Limb (tissue), 2 donors: ENCODE measurements around the gene IFNLR1.
"Not testable (repeated sequence)": the region's sequence is repeated elsewhere in the genome, so short reads cannot be mapped to it uniquely, and the experiment has no call there.

Experiments
- DNase-seq, 2 donors: peaks; one replicate each; pipeline ENCODE4 v3.0.0-alpha.2; 2016; ENCODE audit errors: extremely low spot score in 2 of 2

Gene IFNLR1

DNA sequence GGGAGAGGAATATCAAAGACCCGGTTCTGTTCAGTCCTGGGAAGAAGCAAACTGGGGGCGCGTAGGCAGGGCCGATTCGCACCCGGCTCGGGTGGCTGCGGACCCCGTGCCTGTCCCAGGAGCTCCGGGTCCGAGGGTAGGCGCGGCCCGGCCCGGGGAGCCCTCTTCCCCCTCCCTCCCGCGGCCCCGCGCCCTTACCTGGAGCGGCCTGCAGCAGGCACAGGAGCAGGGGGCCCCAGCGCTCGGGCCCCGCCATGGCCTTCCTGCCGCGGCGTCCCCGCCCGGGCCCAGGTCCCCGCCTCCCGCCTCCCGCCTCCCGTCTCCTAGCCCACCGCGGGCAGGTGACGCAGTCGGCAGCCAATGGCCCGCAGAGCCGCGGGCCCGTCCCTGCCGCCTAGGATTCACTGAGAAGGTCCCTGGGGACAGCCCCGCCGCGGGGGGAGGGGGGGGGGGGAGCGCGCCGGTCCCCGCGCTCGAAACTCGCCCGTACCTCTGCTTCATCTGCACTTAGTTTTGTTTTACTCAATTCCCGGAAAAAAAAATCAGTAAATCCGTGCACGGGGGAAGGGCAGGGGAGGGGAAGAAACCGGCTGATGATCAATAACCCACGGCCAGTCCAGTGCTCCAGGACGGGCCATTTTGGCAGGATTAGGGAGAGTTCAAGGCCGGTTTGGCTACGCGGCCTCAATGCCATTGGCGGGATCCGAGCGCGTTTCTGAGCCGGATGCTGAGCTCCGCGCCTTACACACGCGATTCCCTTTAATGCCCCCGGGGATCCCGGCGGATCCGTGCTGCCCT lies at the start of gene IFNLR1:
Gene IFNLR1 (minus strand): TSS at position 297 of the 798 bp plus-strand sequence. CDS start 41 bp downstream, at position 256.
- DNase-seq: peak in 1 of 2 donors; percentile 70

DNA sequence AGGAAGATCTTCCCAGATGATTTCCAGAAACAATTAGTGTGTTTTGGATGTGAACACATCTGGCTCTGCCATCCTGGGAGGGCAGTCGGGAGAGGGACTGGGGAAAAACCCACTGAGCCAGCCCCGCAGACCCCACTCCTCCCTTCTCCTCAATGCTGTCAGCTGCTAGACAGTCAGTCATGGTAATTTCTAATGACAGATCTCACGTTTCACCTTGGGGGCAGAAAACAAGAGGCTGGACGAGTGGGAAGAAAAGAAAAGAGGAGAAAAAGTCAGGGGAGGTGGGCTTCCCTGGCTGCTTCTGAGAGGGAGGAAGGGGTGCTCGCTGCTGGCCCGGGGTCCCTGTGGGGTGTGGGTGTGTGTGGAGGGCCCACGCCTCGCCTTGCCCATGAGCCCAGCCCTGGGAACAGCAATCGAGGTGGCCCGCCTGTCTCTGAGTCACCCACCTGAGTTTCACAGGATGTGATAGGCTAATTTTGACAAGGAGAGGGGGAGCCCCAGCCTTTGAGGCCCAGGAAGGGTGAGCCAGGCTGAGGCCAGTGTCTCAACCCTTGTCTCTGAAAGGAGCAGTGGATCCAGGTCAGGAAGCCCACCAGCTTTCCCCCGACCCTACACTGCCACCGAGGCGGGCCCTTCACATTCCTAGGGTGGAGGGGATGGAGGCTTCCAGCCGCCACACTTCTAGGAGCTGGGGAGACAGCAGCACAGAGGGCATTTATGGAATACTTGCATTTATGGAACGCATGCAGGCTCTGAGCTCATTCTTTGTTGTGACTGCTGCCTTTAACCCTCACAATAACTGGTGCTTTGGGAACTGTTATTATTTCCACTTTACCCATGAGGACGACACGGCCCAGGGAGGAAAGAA lies 49.1 kb upstream of the IFNLR1 start:
- peak in 1 of 2 donors; percentile 38 for DNase-seq

DNA sequence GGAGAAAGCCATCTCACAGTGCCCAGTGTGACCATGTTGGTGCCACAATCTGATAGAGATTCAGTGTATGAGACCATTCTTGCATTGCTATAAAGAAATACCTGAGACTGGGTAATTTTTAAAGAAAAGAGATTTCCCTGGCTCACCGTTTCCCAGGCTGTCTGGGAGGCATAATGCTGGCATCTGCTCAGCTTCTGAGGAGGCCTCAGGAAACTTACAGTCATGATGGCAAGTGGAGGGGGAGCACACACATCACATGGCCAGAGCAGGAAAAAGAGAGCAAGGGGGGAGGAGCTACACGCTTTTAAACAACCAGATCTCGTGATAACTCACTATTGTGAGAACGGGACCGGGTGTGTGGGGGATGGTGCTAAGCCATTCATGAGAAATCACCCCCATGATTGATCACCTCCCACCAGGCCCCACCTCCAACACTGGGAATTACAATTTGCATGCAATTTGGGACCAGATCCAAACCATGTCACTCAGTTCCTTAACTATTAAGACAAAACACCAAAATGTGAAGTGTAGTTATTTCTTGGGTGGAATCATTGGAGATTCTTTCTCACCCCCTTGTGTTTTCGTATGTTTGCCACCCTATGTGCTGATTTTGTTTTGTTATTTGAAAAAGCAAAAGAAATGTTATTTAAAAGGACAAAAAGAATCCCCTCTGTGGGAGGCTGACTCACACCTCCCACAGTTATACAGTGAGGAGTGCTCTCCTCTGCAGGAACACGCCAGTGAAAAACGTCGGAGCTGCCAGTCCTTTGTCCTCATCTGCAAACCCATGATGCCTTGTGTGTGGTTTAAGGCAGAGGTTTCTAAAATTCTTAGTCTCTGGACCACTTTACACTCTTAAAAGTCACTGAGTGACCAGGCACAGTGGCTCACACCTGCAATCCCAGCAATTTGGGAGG lies 46.9 kb upstream of the IFNLR1 start:
- DNase-seq: no peak

DNA sequence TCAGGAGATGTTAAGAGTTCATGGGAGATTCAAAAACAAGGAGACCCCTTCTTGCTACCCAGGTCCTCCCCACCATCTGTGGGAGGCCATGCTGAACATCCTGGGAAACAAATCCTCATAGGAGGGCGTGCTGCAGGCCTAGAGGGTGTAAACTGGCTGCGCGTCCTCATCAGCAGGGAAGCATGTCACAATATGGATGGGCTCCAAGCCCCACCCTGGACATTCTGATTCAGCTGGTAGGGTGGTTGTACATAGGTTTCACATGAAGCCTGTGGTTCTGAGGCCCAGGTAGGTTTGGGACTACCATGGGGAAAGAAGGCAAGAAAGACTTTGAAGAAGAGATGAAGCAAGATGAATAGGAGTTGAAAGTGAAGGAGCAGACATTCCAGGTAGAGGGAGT lies 44.6 kb upstream of the IFNLR1 start:
- no peak for DNase-seq

DNA sequence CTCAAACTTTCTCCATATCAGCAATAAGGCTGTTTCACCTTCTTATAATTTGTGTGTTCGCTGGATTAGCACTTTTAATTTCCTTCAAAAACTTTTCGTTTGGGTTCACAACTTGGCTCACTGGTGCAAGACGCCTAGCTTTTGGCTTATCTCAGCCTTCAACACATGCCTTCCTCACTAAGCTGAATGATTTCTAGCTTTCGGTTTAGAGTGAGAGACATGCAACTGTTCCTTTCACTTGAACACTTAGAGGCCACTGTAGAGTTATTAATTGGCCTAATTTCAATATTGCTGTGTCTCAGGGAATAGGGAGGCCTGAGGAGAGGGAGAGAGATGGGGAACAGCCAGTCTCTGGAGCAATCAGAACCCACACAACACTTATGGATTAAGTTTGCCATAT lies 41.2 kb upstream of the IFNLR1 start:
- no peak for DNase-seq

DNA sequence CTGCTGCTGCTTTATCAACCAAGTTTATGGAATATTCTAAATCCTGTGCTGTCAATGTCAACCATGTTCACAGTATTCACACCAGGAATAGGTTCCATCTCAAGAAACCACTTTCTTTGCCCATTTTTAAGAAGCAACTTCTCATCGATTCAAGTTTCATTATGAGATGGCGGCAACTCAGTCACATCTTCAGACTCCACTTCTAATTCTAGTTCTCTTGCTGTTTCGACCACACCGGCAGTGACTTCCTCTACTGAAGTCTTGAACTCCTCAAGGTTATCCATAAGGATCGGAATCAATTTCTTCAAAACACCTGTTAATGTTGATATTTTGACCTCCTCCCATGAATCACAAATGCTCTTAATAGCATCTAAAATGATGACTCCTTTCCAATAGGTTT lies 39.7 kb upstream of the IFNLR1 start:
- no peak for DNase-seq

DNA sequence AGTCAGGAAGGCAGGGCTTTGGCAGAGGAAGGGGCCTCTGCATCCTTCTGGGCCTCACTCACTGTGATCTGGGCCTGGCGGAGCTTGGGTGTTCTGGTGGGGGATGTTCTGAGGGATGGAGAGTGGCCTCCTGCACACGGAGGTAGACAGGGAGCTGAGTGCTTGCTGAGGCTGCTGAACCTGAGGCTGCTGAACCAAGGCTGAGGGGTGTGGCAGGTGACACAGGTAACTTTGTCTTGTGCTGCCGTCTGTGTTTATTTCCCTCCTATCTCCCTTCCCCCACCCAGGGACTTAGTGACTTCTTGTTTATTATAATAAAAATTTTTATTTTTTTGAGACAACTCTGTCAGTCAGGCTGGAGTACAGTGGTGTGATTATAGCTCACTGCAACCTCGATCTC lies 37.7 kb upstream of the IFNLR1 start:
- no peak for DNase-seq

DNA sequence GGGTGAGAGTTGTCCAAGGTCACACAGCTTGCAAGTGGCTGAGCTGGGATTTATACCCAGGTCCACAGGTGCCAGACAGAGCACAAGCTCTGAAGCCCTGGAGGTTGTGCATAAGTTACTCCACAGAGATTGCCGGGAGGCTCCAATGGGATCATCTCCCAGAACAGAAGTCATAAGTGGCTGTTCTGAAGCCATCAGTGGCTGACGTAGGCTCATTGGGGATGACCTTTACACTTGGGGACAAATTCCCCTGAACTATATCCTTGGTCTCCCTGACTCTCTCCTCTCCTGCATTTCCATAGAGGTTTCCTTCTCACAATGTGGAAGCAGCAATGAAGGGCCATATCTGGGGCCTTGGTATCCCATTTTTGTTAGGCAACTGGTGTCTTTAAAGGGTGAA lies 37.0 kb upstream of the IFNLR1 start:
- DNase-seq: no peak

DNA sequence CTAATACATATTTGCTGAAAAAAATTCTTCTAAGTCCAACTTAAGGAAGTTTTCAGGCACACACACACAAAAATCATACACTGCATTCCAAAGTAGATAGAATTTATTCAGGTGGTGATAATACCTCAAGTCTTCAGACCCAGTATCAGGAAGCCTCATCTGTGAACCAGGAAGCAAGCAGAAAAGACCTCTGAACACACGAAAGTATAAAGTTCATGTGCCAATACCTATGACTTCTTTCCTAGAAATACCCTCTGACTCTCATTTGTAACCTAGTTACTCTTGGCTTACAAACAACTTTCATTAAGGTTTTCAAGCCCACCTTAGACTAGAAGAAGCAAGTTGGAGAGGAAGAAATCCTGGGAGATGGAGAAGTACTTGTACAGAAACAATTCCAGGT lies 35.7 kb upstream of the IFNLR1 start:
- no peak for DNase-seq

DNA sequence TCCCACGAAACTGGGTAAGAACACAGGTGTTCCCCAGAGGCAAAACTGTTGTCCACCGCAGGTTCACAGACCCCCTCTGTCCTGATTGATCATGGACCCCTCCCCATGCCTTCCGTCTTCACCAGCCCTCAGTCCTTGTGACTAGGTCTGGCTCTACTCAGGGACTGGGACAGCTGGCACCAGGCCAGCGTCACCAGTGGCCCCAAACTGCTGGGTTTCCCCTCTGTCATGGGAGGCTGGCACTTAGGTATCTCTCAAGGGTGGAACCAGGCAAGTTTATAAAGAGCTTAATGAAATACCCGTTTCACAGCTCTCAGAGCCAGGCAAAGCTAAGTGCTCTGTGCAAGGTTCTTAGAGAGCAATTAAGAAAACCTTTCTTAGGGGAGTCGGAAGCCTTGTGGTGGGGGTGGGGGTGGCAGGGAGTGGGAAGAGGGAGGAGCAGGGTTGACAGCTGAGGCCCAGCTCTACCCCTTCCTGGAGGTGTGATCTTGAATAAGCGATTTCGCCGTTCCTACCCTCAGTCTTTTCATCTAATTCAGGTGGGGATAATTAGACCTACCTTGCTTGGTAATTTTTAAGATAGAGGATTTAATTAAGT lies 35.0 kb upstream of the IFNLR1 start:
- DNase-seq: no peak

DNA sequence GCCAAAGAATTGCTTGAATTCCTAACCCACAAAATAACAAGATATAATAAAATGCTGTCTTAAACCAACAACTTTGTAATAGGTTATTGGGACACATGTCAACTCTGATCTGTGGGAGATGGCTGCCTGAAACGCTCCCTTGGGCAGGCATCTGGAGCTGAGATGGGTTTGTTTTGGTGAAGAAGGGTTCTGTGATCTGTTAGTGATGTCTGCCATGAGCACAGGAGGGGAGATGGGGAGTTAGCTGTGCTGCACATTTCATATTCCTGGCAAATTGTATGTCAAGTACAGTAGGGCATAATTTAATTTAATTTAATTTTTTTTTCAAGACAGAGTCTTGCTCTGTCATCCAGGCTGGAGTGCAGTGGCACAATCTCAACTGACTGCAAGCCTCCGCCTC lies 34.2 kb upstream of the IFNLR1 start:
- DNase-seq: no peak

DNA sequence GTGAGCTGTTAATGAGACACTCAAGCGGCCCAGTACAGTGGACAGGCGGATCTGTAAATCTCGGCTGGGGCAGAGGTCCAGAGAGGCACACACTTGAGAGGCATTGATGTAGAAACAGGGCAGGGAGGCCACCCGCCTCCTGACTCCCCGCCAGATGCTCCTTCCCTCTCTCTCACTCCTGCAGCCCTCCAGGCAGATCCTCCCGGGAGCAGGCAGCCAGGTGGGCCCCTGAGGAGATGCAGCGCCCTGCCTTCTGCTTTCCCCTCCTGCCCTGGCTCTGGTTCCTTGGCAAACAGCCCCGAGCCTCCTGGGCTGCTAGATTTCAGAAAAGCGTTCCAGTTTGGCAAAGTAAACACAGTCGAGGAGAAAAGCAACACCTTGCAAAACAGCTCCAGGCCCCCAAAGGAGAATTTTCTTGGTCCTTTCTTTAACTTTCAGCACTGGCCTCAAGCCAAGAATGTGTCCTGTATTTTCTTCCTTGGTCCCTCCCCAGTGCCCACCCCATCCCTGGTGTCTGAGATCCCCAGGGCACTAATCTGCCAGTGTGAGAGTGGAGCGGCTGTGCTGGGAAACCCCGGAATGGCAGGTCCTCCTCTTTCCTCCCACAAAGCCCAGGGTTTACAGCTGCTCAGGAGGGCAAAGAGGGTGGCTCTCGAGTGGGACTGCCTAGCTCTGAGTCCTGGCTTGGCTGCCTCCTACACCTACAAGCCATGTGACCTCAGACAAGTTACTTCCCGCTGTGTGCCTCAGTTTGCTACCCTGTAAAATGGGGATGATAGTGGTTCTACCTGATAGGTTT lies 29.4 kb upstream of the IFNLR1 start:
- no peak for DNase-seq

DNA sequence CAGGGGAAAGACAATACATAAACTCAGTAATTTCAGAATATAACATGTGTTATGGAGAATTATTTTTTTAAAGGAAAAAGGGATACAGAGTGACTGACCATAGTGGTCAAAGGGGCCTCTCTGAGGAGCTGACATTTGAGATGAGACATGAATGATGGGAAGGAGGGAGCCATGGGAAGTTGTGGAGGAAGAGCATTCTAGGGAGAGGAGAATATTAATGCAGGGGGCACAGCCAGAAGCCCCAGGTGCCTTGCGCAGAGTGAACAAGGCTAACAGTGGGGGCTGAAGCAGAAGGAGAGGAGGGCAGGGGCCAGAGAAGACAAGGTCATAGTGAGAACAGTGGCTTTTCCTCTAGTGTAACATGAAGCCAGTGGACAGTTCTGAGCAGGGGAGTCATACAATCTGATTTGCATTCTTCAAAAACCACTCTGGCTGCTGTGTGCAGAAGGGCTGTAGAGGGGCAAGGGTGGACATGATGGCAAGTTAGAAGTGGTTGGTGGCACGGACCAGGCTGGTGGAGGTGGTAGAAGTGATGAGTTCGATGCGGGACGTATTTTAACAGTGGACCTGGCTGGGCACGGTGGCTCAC lies 28.2 kb upstream of the IFNLR1 start:
- no peak for DNase-seq

DNA sequence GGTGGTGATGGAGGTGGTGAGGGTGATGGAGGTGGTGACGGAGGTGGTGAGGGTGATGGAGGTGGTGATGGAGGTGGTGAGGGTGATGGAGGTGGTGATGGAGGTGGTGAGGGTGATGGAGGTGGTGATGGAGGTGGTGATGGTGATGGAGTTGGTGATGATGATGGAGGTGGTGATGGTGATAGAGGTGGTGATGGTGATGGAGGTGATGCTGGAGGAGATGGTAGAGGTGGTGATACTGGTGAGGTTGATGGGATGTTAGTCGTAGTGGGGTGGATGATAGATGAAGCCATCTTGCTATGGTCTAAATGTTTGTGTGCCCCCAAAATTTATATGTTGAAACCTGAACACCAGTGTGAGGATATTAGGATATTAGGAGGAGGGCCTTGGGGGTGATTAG lies 25.3 kb upstream of the IFNLR1 start:
- no peak for DNase-seq

DNA sequence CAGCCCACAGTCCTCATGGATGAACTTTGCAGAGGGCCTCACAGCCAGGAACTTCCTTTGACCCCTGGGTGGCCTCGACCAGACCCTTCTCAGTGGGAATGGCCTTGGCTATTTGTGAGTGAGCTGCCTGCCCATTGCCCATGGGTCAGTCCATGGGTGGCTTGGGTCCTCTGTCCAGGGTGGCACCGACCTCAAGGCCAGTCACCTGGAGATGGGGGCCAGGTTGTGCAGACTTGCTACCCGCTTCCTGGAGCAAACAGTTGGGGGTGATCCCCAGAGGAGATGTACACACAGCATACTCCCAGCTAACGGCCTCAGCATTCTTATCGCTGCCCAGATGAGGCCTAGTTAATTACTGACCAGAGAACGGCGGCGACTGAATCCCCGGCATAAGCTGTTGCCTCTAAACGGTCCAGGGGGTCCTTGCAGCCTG lies 23.1 kb upstream of the IFNLR1 start:
- no peak for DNase-seq

DNA sequence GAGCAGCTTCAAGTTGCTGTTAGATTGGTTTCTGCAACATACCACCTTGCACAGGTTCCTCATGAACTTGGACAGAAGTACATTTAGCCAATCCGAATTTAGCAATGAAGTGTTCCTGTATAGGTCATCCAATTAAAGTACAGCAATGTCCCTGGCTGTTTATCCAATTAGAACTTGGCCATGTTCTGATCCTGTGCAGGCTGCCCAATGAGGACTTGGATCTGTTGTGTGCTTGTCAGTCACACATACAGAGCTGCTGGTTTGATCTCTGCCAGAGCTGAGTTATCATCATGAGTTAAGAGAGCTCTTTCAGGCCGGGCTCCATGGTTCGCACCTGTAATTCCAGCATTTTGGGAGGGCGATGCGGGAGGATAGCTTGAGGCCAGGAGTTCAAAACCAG lies 22.0 kb upstream of the IFNLR1 start:
- no peak for DNase-seq

DNA sequence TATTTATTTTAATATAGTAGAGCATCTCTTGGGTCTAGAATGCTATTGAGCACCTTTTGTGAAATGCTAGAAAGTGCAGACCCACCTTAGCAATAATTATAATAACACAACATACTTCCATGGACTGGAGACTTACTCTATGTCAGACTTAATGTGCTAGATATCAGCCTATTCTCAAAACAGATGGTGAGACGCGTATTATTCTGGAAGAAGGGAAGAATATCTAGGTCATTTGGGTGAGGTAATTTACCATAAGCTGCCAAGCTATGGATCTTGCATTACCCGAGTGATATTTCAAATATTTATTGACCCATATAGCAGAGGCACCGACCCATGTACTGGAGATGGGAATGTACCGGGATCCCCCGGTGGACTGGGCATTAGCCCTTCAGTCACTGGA lies 20.6 kb upstream of the IFNLR1 start:
- no peak for DNase-seq

DNA sequence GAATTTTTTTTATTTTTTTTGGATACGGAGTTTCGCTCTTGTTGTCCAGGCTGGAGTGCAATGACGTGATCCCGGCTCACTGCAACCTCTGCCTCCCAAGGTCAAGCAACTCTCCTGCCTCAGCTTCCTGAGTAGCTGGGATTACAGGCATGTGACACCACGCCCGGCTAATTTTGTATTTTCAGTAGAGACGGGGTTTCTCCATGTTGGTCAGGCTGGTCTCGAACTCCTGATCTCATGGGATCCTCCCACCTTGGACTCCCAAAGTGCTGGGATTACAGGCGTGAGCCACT lies 20.3 kb upstream of the IFNLR1 start:
- not testable (repeated sequence) for DNase-seq

DNA sequence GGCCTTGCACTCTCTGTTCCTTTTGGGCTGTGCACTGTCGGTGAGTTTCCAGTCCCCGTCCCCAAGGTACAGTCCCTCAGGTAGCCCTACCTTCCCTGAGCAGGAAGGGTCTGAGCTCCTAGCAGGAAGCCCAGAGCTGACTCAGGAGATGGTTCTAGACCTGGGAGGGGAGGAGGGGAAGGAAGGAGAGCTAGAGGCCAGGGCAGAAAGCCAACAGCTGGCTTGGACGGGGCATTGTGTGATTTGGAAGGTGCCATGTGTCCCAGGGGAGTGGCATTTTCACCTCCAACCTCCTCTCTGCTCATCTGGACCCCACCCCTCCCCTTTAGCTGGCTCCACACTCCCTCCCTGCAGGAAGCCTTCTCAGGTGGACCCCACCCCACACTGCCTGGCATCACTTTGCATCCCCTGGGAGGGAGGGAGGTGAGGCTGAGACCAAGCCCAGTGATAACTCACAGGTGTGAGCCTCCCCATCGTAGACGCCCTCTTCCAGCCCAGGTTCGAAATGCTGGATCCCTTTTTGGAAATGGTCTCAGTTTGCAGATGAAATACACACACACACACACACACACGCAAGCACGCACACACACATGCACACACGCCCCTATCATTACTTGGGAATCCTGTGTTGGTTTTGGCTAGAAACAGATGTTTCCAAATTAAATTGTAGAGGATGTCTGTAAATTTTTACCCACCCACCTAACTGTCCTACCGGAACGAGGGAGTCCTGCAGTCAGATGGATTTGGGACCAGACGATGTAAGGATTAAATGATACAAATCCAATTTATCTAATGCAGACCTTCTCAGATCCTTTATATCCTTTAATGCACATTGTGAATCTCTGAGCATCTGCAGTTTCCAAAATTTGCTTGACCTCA lies 19.7 kb upstream of the IFNLR1 start:
- DNase-seq: no peak
